Right renal pelvis (tissue), 4 donors: ENCODE measurements around the gene ITLN1. TPM values are rescaled to one million over a fixed set of nuclear protein-coding genes. Genes with fewer than 3 reads are reported as not detected.
"Not testable (repeated sequence)": the region's sequence is repeated elsewhere in the genome, so short reads cannot be mapped to it uniquely, and the experiment has no call there.

Source experiments
- DNase-seq, 4 donors: peaks; one replicate each; pipeline ENCODE4 v3.0.0-alpha.2; 2013; ENCODE audit warnings: low read depth in 4 of 4, low spot score in 3 of 4, missing footprints in 1 of 4
- polyA plus RNA-seq, 4 donors: library from polyadenylated mRNA; unstranded; fragments of 120-200 nt; gene quantifications; one replicate each; pipeline ENCODE4 v1.2.1, GENCODE V29; 2013; ENCODE audit not compliant: insufficient read length in 4 of 4

Gene ITLN1
- polyA plus RNA-seq, 4 donors: 1.3 to 3.5 (median 2.1) TPM

- DNase-seq: no peak
Measured at GRCh38 chr1:160883581-160884513, 1.1 kb downstream of the ITLN1 start.

- DNase-seq: no peak
Measured at GRCh38 chr1:160882582-160882981, 2.4 kb downstream of the ITLN1 start.

- not testable (repeated sequence) for DNase-seq
Measured at GRCh38 chr1:160881264-160881663, 3.7 kb downstream of the ITLN1 start.

- no peak for DNase-seq
Measured at GRCh38 chr1:160880216-160880615, 4.8 kb downstream of the ITLN1 start.

- DNase-seq: no peak
Measured at GRCh38 chr1:160879056-160879455, 5.9 kb downstream of the ITLN1 start.

GRCh38 chr1:160877221-160877620 is 7.8 kb downstream of the ITLN1 start:
- no peak for DNase-seq

GRCh38 chr1:160876311-160876710 is 8.7 kb downstream of the ITLN1 start:
- DNase-seq: no peak

GRCh38 chr1:160875591-160875990 is 9.4 kb downstream of the ITLN1 start:
- not testable (repeated sequence) for DNase-seq

- no peak for DNase-seq
Measured at GRCh38 chr1:160874935-160875334, 10.0 kb downstream of the ITLN1 start.

GRCh38 chr1:160868141-160868540 is 16.8 kb downstream of the ITLN1 start:
- DNase-seq: no peak

- not testable (repeated sequence) for DNase-seq
Measured at GRCh38 chr1:160867651-160868050, 17.3 kb downstream of the ITLN1 start.

GRCh38 chr1:160866695-160867260 is 18.2 kb downstream of the ITLN1 start:
- DNase-seq: no peak

GRCh38 chr1:160866001-160866694 is 18.8 kb downstream of the ITLN1 start:
- DNase-seq: no peak

GRCh38 chr1:160865337-160865736 is 19.6 kb downstream of the ITLN1 start:
- DNase-seq: no peak

- no peak for DNase-seq
Measured at GRCh38 chr1:160864173-160864572, 20.8 kb downstream of the ITLN1 start.

GRCh38 chr1:160863774-160864131 is 21.2 kb downstream of the ITLN1 start:
- DNase-seq: no peak

- DNase-seq: no peak
Measured at GRCh38 chr1:160863061-160863773, 21.8 kb downstream of the ITLN1 start.

GRCh38 chr1:160862203-160863060 is 22.5 kb downstream of the ITLN1 start, which contains the start of gene CD244:
CD244 (minus strand) TSS chr1:160862887; CDS start chr1:160862677, 210 bp downstream.
- no peak for DNase-seq

GRCh38 chr1:160860840-160861505 is 24.0 kb downstream of the ITLN1 start:
- no peak for DNase-seq
